ENCODE data around the gene HSPA1B.
A peak's percentile ranks its signal among the peaks of the same experiment; 100 is the strongest.
"Not testable (repeated sequence)": the region's sequence is repeated elsewhere in the genome, so short reads cannot be mapped to it uniquely, and the experiment has no call there.

The HSPA1B gene

GRCh38 chr6:31861150-31861549, 33.6 kb downstream of the HSPA1B start:
- Histone ChIP-seq H3K27ac (replicated peaks) (no peak overlapping the region), H3K4me3 (replicated peaks; ENCODE audit: insufficient read depth, low read length) (no peak overlapping the region), H3K27me3 (ENCODE audit: insufficient read depth, poor library complexity, severe bottlenecking) (no peaks in the 10 kb centered on the region)
- TF ChIP-seq SPI1 (IDR thresholded peaks at IDR 0.05; ENCODE audit: borderline replicate concordance, low read depth) (no peak), POLR2AphosphoS5 (IDR thresholded peaks at IDR 0.05; ENCODE audit: low read depth) (no peak), CTCF (IDR thresholded peaks at IDR 0.05; ENCODE audit: insufficient read depth, low read length) (no peak), GABPA (IDR thresholded peaks at IDR 0.05; ENCODE audit: low read depth) (no peak)
- TF ChIP-seq, protein P1, sequence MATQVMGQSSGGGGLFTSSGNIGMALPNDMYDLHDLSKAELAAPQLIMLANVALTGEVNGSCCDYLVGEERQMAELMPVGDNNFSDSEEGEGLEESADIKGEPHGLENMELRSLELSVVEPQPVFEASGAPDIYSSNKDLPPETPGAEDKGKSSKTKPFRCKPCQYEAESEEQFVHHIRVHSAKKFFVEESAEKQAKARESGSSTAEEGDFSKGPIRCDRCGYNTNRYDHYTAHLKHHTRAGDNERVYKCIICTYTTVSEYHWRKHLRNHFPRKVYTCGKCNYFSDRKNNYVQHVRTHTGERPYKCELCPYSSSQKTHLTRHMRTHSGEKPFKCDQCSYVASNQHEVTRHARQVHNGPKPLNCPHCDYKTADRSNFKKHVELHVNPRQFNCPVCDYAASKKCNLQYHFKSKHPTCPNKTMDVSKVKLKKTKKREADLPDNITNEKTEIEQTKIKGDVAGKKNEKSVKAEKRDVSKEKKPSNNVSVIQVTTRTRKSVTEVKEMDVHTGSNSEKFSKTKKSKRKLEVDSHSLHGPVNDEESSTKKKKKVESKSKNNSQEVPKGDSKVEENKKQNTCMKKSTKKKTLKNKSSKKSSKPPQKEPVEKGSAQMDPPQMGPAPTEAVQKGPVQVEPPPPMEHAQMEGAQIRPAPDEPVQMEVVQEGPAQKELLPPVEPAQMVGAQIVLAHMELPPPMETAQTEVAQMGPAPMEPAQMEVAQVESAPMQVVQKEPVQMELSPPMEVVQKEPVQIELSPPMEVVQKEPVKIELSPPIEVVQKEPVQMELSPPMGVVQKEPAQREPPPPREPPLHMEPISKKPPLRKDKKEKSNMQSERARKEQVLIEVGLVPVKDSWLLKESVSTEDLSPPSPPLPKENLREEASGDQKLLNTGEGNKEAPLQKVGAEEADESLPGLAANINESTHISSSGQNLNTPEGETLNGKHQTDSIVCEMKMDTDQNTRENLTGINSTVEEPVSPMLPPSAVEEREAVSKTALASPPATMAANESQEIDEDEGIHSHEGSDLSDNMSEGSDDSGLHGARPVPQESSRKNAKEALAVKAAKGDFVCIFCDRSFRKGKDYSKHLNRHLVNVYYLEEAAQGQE (IDR thresholded peaks at IDR 0.05; ENCODE audit: insufficient replicate concordance, low read depth) = no peak
- no peak for DNase-seq (ENCODE audit: low read depth in 1 of 2, low spot score in 1 of 2)

DNA sequence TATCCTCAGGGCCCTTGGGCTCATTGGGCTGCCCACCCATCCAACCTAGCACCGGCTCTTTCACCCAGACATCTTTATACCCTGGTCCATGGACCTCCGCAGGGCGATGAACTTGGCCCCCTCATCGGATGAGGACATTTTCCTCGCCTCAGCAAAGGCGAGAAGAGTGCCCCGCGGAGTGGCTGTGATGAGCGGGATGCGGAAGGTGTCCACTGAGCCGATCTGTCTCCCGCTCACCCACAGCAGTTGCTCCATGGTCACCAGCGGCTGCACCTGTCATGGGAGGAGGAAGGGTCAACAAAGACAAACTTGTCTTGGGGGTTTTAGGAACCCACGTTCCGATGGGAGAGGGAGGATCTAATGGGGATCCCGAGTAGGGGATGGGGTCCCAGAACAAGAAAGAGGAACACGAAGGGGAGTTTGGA, 34.4 kb downstream of the HSPA1B start:
- H3K4me3 ChIP-seq (replicated peaks; ENCODE audit: insufficient read depth, low read length) = peak overlapping the region; percentile 95
- H3K27ac ChIP-seq (replicated peaks) = peak overlapping the region; percentile 66
- no peak for TF ChIP-seq GABPA (IDR thresholded peaks at IDR 0.05; ENCODE audit: low read depth)
- no peak for TF ChIP-seq SPI1 (IDR thresholded peaks at IDR 0.05; ENCODE audit: borderline replicate concordance, low read depth)
- TF ChIP-seq, protein P1 (IDR thresholded peaks at IDR 0.05; ENCODE audit: insufficient replicate concordance, low read depth) = no peak
- TF ChIP-seq CTCF (IDR thresholded peaks at IDR 0.05; ENCODE audit: insufficient read depth, low read length) = no peak
- TF ChIP-seq POLR2AphosphoS5 (IDR thresholded peaks at IDR 0.05; ENCODE audit: low read depth) = no peak
- H3K27me3 ChIP-seq (ENCODE audit: insufficient read depth, poor library complexity, severe bottlenecking) = no peaks in the 10 kb centered on the region
- DNase-seq (ENCODE audit: low read depth in 1 of 2, low spot score in 1 of 2) = no peak

- peak; percentile 100 for DNase-seq (ENCODE audit: low read depth in 1 of 2, low spot score in 1 of 2)
- Histone ChIP-seq H3K27me3 (ENCODE audit: insufficient read depth, poor library complexity, severe bottlenecking) (no peaks in the 10 kb centered on the region), H3K4me3 (replicated peaks; ENCODE audit: insufficient read depth, low read length) (peak within 1 kb of the TSS; percentile 95), H3K27ac (replicated peaks) (peak within 1 kb of the TSS; percentile 92)
- TF ChIP-seq CTCF (IDR thresholded peaks at IDR 0.05; ENCODE audit: insufficient read depth, low read length) (no peak), GABPA (IDR thresholded peaks at IDR 0.05; ENCODE audit: low read depth) (no peak), POLR2AphosphoS5 (IDR thresholded peaks at IDR 0.05; ENCODE audit: low read depth) (peak; percentile 78; the same call in 1 of the 2 replicates), SPI1 (IDR thresholded peaks at IDR 0.05; ENCODE audit: borderline replicate concordance, low read depth) (peak; percentile 41; the same call in 1 of the 2 replicates)
- TF ChIP-seq, protein P1 (IDR thresholded peaks at IDR 0.05; ENCODE audit: insufficient replicate concordance, low read depth) = no peak
Measured at GRCh38 chr6:31862344-31863235, 35.1 kb downstream of the HSPA1B start, which contains the start of gene NEU1. Gene NEU1, minus strand, starts transcription at chr6:31862821. Its CDS starts 45 bp downstream, at chr6:31862776.

DNA sequence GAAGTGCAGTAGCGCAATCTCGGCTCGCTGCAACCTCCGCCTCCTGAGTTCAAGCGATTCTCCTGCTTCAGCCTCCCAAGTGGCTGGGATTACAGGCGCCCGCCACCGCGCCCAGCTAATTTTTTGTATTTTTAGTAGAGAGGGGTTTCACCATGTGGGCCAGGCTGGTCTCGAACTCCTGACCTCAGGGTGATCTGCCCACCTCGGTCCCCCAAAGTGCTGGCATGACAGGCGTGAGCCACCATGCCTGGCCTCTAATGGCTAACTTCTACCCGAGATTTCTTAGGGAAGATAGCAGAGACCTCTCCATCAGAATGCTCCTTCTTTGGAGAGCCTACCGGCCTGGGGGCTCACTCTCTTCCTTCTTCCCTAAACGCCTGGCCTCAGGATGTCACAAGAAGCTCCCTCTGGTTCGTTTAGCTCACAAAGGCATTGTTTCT, 36.6 kb downstream of the HSPA1B start:
- DNase-seq (ENCODE audit: low read depth in 1 of 2, low spot score in 1 of 2); H3K27me3 ChIP-seq (ENCODE audit: insufficient read depth, poor library complexity, severe bottlenecking): not testable (repeated sequence)
- H3K27ac ChIP-seq (replicated peaks) = peak overlapping the region; percentile 92
- H3K4me3 ChIP-seq (replicated peaks; ENCODE audit: insufficient read depth, low read length) = peak overlapping the region; percentile 68
